ENCODE data around the gene RNF145. TPM values are rescaled to one million over a fixed set of nuclear protein-coding genes. Genes with fewer than 3 reads are reported as not detected.

Gene RNF145
- total RNA-seq, 2 experiments from 2014 or later, result 133 to 145 TPM

GRCh38 chr5:159183247-159183646 lies 26.1 kb downstream of the RNF145 start:
- no peak overlapping the region for H3K27ac Mint-ChIP-seq
- ChIA-PET CTCF (no interaction called here), POLR2A (no interaction called here)
- no peak overlapping the region for H3K4me3 Mint-ChIP-seq
- no peak for DNase-seq
- peaks cover 55% of the 10 kb centered on the region for H3K4me1 Mint-ChIP-seq
- H3K27me3 Mint-ChIP-seq, result no peaks in the 10 kb centered on the region
- H3K9me3 Mint-ChIP-seq, result no peaks in the 10 kb centered on the region
- H3K36me3 Mint-ChIP-seq (ENCODE audit: low read depth), result peaks cover 55% of the 10 kb centered on the region

- no peak overlapping the region for H3K4me3 Mint-ChIP-seq
- ChIA-PET CTCF (no interaction called here), POLR2A (no interaction called here)
- no peaks in the 10 kb centered on the region for H3K9me3 Mint-ChIP-seq
- no peaks in the 10 kb centered on the region for H3K27me3 Mint-ChIP-seq
- DNase-seq, result no peak
- H3K27ac Mint-ChIP-seq, result no peak overlapping the region
- H3K36me3 Mint-ChIP-seq (ENCODE audit: low read depth), result peaks cover 51% of the 10 kb centered on the region
- peaks cover 53% of the 10 kb centered on the region for H3K4me1 Mint-ChIP-seq
Observed at GRCh38 chr5:159182691-159183090, 26.7 kb downstream of the RNF145 start.

GRCh38 chr5:159181651-159182050 lies 27.7 kb downstream of the RNF145 start:
- ChIA-PET POLR2A (no interaction called here), CTCF (no interaction called here)
- Mint-ChIP-seq H3K27ac (no peak overlapping the region), H3K4me3 (no peak overlapping the region), H3K4me1 (peaks cover 57% of the 10 kb centered on the region), H3K36me3 (ENCODE audit: low read depth) (peaks cover 55% of the 10 kb centered on the region), H3K27me3 (no peaks in the 10 kb centered on the region), H3K9me3 (no peaks in the 10 kb centered on the region)
- no peak for DNase-seq

- H3K4me1 Mint-ChIP-seq, result peaks cover 58% of the 10 kb centered on the region
- ChIA-PET CTCF (no interaction called here), POLR2A (no interaction called here)
- H3K27ac Mint-ChIP-seq, result no peak overlapping the region
- no peak for DNase-seq
- H3K4me3 Mint-ChIP-seq, result no peak overlapping the region
- no peaks in the 10 kb centered on the region for H3K9me3 Mint-ChIP-seq
- no peaks in the 10 kb centered on the region for H3K27me3 Mint-ChIP-seq
- H3K36me3 Mint-ChIP-seq (ENCODE audit: low read depth), result peaks cover 55% of the 10 kb centered on the region
Observed at GRCh38 chr5:159181152-159181551, 28.2 kb downstream of the RNF145 start.

- peaks cover 51% of the 10 kb centered on the region for H3K36me3 Mint-ChIP-seq (ENCODE audit: low read depth)
- no peaks in the 10 kb centered on the region for H3K27me3 Mint-ChIP-seq
- peak overlapping the region; percentile 70 for H3K27ac Mint-ChIP-seq
- ChIA-PET CTCF (no interaction called here), POLR2A (no interaction called here)
- H3K9me3 Mint-ChIP-seq, result no peaks in the 10 kb centered on the region
- no peak for DNase-seq
- no peak overlapping the region for H3K4me3 Mint-ChIP-seq
- H3K4me1 Mint-ChIP-seq, result peaks cover 58% of the 10 kb centered on the region
Observed at GRCh38 chr5:159179529-159180305, 29.6 kb downstream of the RNF145 start.

GRCh38 chr5:159178978-159179377 lies 30.4 kb downstream of the RNF145 start:
- H3K4me1 Mint-ChIP-seq, result peaks cover 55% of the 10 kb centered on the region
- no peak for DNase-seq
- ChIA-PET POLR2A (no interaction called here), CTCF (no interaction called here)
- no peaks in the 10 kb centered on the region for H3K9me3 Mint-ChIP-seq
- H3K36me3 Mint-ChIP-seq (ENCODE audit: low read depth), result peaks cover 50% of the 10 kb centered on the region
- no peak overlapping the region for H3K4me3 Mint-ChIP-seq
- H3K27me3 Mint-ChIP-seq, result no peaks in the 10 kb centered on the region
- no peak overlapping the region for H3K27ac Mint-ChIP-seq

- Mint-ChIP-seq H3K9me3 (no peaks in the 10 kb centered on the region), H3K4me3 (no peak overlapping the region), H3K4me1 (peaks cover 40% of the 10 kb centered on the region), H3K36me3 (ENCODE audit: low read depth) (peaks cover 53% of the 10 kb centered on the region), H3K27ac (no peak overlapping the region), H3K27me3 (no peaks in the 10 kb centered on the region)
- POLR2A ChIA-PET, result no interaction called here
- CTCF ChIA-PET, result interaction anchor here (1.0 to 1.5 kb wide), 2 partner anchors 11 to 16 kb away, joined by 4 read pairs; no protein-coding TSS in a partner anchor
- DNase-seq, result no peak
Observed at GRCh38 chr5:159175547-159175946, 33.8 kb downstream of the RNF145 start.

- H3K27ac Mint-ChIP-seq, result no peak overlapping the region
- H3K9me3 Mint-ChIP-seq, result no peaks in the 10 kb centered on the region
- H3K36me3 Mint-ChIP-seq (ENCODE audit: low read depth), result peaks cover 51% of the 10 kb centered on the region
- no peak overlapping the region for H3K4me3 Mint-ChIP-seq
- H3K27me3 Mint-ChIP-seq, result no peaks in the 10 kb centered on the region
- ChIA-PET POLR2A (no interaction called here), CTCF (interaction anchor here (0.7 to 1.5 kb wide), 2 partner anchors 17 to 847 kb away, joined by 3 to 4 read pairs; no protein-coding TSS in a partner anchor)
- peaks cover 32% of the 10 kb centered on the region for H3K4me1 Mint-ChIP-seq
- DNase-seq, result no peak
Observed at GRCh38 chr5:159174511-159175168, 34.7 kb downstream of the RNF145 start.

GRCh38 chr5:159171274-159171673 lies 38.1 kb downstream of the RNF145 start:
- Mint-ChIP-seq H3K27ac (peak overlapping the region; percentile 31), H3K9me3 (no peaks in the 10 kb centered on the region), H3K4me3 (no peak overlapping the region), H3K27me3 (no peaks in the 10 kb centered on the region), H3K4me1 (peaks cover 14% of the 10 kb centered on the region), H3K36me3 (ENCODE audit: low read depth) (peaks cover 46% of the 10 kb centered on the region)
- POLR2A ChIA-PET, result no interaction called here
- no peak for DNase-seq
- CTCF ChIA-PET, result interaction anchor here (0.6 to 0.7 kb wide), 2 partner anchors 1211 to 1250 kb away, joined by 3 to 4 read pairs; partner anchors contain the start of gene PTTG1

- Mint-ChIP-seq H3K4me1 (peaks cover 10% of the 10 kb centered on the region), H3K9me3 (no peaks in the 10 kb centered on the region), H3K27me3 (no peaks in the 10 kb centered on the region), H3K4me3 (no peak overlapping the region), H3K27ac (no peak overlapping the region), H3K36me3 (ENCODE audit: low read depth) (peaks cover 45% of the 10 kb centered on the region)
- ChIA-PET POLR2A (no interaction called here), CTCF (no interaction called here)
- no peak for DNase-seq
Observed at GRCh38 chr5:159170021-159170420, 39.3 kb downstream of the RNF145 start.

- Mint-ChIP-seq H3K27me3 (no peaks in the 10 kb centered on the region), H3K4me1 (peaks cover 16% of the 10 kb centered on the region), H3K4me3 (no peak overlapping the region), H3K36me3 (ENCODE audit: low read depth) (peaks cover 41% of the 10 kb centered on the region), H3K27ac (no peak overlapping the region), H3K9me3 (no peaks in the 10 kb centered on the region)
- ChIA-PET CTCF (interaction anchor here (1.0 kb wide), 1 partner anchor 9 kb away, joined by 3 read pairs; no protein-coding TSS in a partner anchor), POLR2A (no interaction called here)
- DNase-seq, result no peak
Observed at GRCh38 chr5:159166416-159166815, 42.9 kb downstream of the RNF145 start.

- POLR2A ChIA-PET, result no interaction called here
Observed at GRCh38 chr5:159163701-159164046, 45.7 kb downstream of the RNF145 start.

GRCh38 chr5:159163027-159163700 lies 46.2 kb downstream of the RNF145 start:
- no peak for DNase-seq
- Mint-ChIP-seq H3K27me3 (no peaks in the 10 kb centered on the region), H3K27ac (no peak overlapping the region), H3K9me3 (no peaks in the 10 kb centered on the region), H3K4me1 (peaks cover 17% of the 10 kb centered on the region), H3K4me3 (no peak overlapping the region), H3K36me3 (ENCODE audit: low read depth) (peaks cover 49% of the 10 kb centered on the region)
- CTCF ChIA-PET, result interaction anchor here (0.5 to 0.9 kb wide), 2 partner anchors 28 to 35 kb away, joined by 3 read pairs; no protein-coding TSS in a partner anchor
- POLR2A ChIA-PET, result no interaction called here

More at GRCh38 chr5:159163701-159164046, 45.7 kb downstream of the RNF145 start:
- H3K27me3 Mint-ChIP-seq, result no peaks in the 10 kb centered on the region
- H3K36me3 Mint-ChIP-seq (ENCODE audit: low read depth), result peaks cover 46% of the 10 kb centered on the region
- no peak for DNase-seq
- CTCF ChIA-PET, result interaction anchor here (0.5 to 0.9 kb wide), 2 partner anchors 27 to 34 kb away, joined by 3 read pairs; no protein-coding TSS in a partner anchor
- no peaks in the 10 kb centered on the region for H3K9me3 Mint-ChIP-seq
- no peak overlapping the region for H3K4me3 Mint-ChIP-seq
- H3K27ac Mint-ChIP-seq, result no peak overlapping the region
- H3K4me1 Mint-ChIP-seq, result peaks cover 16% of the 10 kb centered on the region

Measured in activated CD4-positive, alpha-beta T cell treated with anti-CD3 and anti-CD28 coated beads, Interleukin-2, amount 10 ng/mL, durations not matched to agents 7 days and 5 days (primary cell).